HepG2 (cell line): ENCODE results near the gene FOSB. TPM values are rescaled to one million over a fixed set of nuclear protein-coding genes. Genes with fewer than 3 reads are reported as not detected.
A peak's percentile ranks its signal among the peaks of the same experiment; 100 is the strongest.

Experiments used
- CEBPG ChIP-seq: IDR thresholded peaks from 2 replicates; pipeline ENCODE4 v1.6.1; 2016
- FOXA3 ChIP-seq: IDR thresholded peaks from 2 replicates; pipeline ENCODE4 v1.6.1; 2016; ENCODE audit warnings: missing genetic modification reagents, missing compliant biosample characterization
- KLF15 ChIP-seq: sonication (generic); formaldehyde crosslinking; IDR thresholded peaks from 2 replicates; pipeline ENCODE4 v1.8.1; 2023; ENCODE audit warnings: borderline replicate concordance, mild to moderate bottlenecking, inconsistent platforms, missing genetic modification reagents, mixed read lengths
- PCBP1 ChIP-seq: fragments of 200-400 bp; formaldehyde crosslinking; IDR thresholded peaks from 2 replicates; pipeline ENCODE4 v1.6.1; 2017; ENCODE audit warnings: mild to moderate bottlenecking, low read depth, low read length, borderline replicate concordance
- SETDB1 ChIP-seq: sonication (generic); formaldehyde crosslinking; IDR thresholded peaks from 2 replicates; pipeline ENCODE4 v1.5.1; 2020; ENCODE audit warnings: missing genetic modification reagents, mild to moderate bottlenecking, borderline replicate concordance
- ZNF546 ChIP-seq: sonication (generic); formaldehyde crosslinking; conservative IDR thresholded peaks from 2 replicates; pipeline ENCODE4 v1.8.1; 2023; ENCODE audit warnings: mild to moderate bottlenecking, missing genetic modification reagents
- ZNF567 ChIP-seq: sonication (generic); formaldehyde crosslinking; IDR thresholded peaks from 2 replicates; pipeline ENCODE4 v1.8.1; 2023; ENCODE audit warnings: mild to moderate bottlenecking, missing genetic modification reagents, borderline replicate concordance
- polyA plus RNA-seq, 8 experiments: library from polyadenylated mRNA; depleted of rRNA in 3 of 8; stranded (reverse) in 7 of 8; unstranded in 1 of 8; fragments of >200 nt; fragmentation: Illumina TruSeq in 4 of 8; extraction: Trizol in 4 of 8; gene quantifications; 2 replicates each; pipeline versions ENCODE4 v1.2.1 to v1.2.3, GENCODE V29; 2011 to 2016; ENCODE audit warnings: low read depth in 4 of 8, missing spikeins in 1 of 8, mixed read lengths in 1 of 8; ENCODE audit not compliant: insufficient read depth in 1 of 8
- total RNA-seq, 5 experiments: library from RNA; depleted of rRNA; stranded (reverse); fragments of >200 nt; fragmentation: Illumina TruSeq; extraction: Trizol; gene quantifications; 2 replicates each; pipeline ENCODE4 v1.2.3, GENCODE V29; 2016; ENCODE audit warnings: low read depth in 1 of 5
- TF ChIP-seq, protein P1 (sequence below): IDR thresholded peaks from 2 replicates; pipeline ENCODE4 v1.6.1; 2018; ENCODE audit warnings: missing genetic modification reagents
- TF ChIP-seq, protein P2 (sequence below): sonication (generic); formaldehyde crosslinking; IDR thresholded peaks from 2 replicates; pipeline ENCODE4 v1.5.0; 2020; ENCODE audit warnings: mild to moderate bottlenecking, missing genetic modification reagents, borderline replicate concordance
- TF ChIP-seq, protein P3 (sequence below): sonication (generic); formaldehyde crosslinking; IDR thresholded peaks from 2 replicates; pipeline ENCODE4 v1.4.0; 2020; ENCODE audit warnings: missing genetic modification reagents, borderline replicate concordance
- TF ChIP-seq, protein P4 (sequence below): IDR thresholded peaks from 2 replicates; pipeline ENCODE4 v1.6.1; 2016; ENCODE audit warnings: missing compliant biosample characterization, missing genetic modification reagents, borderline replicate concordance

The FOSB gene
- total and polyA plus RNA-seq, 2 of the 13 experiments (the other 11 are each of a cell fraction or from before 2014, with no cell fraction given), result 2.8 to 6.0 TPM

DNA sequence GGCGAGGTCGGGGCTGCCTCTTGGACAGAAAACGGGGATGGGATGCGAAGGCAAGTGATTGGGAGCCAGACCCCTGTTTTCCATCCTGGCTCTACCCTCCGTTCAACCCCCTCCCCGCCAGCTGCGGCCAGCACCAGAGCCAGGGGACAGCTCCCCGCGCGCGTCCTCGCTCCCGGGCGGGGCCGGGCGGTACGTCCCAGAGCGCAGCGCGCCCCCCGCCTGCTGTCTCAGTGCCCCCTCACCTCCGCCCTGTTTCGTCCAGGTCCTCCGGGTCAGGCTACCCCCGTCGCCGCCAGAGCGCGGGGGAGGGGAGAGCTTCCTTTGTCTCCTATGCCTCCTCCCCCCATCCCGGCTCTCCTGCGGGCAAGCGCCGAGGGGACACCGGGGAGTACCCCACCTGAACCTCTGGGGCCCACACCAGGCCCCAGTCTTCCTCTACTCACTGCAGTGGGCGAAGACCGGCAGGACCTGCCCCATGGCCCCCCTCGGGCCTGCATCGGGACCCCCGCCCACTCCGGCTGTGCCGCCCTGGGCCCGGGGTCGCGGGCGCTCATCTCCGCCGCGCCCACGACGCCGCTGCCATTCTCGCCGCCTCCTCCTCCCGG lies 28.7 kb downstream of the FOSB start (continued):
- TF ChIP-seq, protein P1, sequence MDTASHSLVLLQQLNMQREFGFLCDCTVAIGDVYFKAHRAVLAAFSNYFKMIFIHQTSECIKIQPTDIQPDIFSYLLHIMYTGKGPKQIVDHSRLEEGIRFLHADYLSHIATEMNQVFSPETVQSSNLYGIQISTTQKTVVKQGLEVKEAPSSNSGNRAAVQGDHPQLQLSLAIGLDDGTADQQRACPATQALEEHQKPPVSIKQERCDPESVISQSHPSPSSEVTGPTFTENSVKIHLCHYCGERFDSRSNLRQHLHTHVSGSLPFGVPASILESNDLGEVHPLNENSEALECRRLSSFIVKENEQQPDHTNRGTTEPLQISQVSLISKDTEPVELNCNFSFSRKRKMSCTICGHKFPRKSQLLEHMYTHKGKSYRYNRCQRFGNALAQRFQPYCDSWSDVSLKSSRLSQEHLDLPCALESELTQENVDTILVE (CRISPR knock-in tag), result peak; percentile 83; the same call in 1 of the 2 replicates
- TF ChIP-seq CEBPG (CRISPR knock-in tag) (no peak), ZNF567 (CRISPR knock-in tag) (0 out of 2 replicates have a peak, but pooled peaks have one; percentile 40), ZNF546 (CRISPR knock-in tag) (peak; percentile 48; the same call in 1 of the 2 replicates), PCBP1 (0 out of 2 replicates have a peak, but pooled peaks have one; percentile 70), KLF15 (CRISPR knock-in tag) (no peak), SETDB1 (CRISPR knock-in tag) (no peak), FOXA3 (CRISPR knock-in tag) (peak; percentile 38; the same call in 1 of the 2 replicates)
- TF ChIP-seq, protein P2, sequence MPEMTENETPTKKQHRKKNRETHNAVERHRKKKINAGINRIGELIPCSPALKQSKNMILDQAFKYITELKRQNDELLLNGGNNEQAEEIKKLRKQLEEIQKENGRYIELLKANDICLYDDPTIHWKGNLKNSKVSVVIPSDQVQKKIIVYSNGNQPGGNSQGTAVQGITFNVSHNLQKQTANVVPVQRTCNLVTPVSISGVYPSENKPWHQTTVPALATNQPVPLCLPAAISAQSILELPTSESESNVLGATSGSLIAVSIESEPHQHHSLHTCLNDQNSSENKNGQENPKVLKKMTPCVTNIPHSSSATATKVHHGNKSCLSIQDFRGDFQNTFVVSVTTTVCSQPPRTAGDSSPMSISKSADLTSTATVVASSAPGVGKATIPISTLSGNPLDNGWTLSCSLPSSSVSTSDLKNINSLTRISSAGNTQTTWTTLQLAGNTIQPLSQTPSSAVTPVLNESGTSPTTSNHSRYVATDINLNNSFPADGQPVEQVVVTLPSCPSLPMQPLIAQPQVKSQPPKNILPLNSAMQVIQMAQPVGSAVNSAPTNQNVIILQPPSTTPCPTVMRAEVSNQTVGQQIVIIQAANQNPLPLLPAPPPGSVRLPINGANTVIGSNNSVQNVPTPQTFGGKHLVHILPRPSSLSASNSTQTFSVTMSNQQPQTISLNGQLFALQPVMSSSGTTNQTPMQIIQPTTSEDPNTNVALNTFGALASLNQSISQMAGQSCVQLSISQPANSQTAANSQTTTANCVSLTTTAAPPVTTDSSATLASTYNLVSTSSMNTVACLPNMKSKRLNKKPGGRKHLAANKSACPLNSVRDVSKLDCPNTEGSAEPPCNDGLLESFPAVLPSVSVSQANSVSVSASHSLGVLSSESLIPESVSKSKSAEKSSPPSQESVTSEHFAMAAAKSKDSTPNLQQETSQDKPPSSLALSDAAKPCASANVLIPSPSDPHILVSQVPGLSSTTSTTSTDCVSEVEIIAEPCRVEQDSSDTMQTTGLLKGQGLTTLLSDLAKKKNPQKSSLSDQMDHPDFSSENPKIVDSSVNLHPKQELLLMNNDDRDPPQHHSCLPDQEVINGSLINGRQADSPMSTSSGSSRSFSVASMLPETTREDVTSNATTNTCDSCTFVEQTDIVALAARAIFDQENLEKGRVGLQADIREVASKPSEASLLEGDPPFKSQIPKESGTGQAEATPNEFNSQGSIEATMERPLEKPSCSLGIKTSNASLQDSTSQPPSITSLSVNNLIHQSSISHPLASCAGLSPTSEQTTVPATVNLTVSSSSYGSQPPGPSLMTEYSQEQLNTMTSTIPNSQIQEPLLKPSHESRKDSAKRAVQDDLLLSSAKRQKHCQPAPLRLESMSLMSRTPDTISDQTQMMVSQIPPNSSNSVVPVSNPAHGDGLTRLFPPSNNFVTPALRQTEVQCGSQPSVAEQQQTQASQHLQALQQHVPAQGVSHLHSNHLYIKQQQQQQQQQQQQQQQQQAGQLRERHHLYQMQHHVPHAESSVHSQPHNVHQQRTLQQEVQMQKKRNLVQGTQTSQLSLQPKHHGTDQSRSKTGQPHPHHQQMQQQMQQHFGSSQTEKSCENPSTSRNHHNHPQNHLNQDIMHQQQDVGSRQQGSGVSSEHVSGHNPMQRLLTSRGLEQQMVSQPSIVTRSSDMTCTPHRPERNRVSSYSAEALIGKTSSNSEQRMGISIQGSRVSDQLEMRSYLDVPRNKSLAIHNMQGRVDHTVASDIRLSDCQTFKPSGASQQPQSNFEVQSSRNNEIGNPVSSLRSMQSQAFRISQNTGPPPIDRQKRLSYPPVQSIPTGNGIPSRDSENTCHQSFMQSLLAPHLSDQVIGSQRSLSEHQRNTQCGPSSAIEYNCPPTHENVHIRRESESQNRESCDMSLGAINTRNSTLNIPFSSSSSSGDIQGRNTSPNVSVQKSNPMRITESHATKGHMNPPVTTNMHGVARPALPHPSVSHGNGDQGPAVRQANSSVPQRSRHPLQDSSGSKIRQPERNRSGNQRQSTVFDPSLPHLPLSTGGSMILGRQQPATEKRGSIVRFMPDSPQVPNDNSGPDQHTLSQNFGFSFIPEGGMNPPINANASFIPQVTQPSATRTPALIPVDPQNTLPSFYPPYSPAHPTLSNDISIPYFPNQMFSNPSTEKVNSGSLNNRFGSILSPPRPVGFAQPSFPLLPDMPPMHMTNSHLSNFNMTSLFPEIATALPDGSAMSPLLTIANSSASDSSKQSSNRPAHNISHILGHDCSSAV (CRISPR knock-in tag), result 0 out of 2 replicates have a peak, but pooled peaks have one; percentile 40
- TF ChIP-seq, protein P3, sequence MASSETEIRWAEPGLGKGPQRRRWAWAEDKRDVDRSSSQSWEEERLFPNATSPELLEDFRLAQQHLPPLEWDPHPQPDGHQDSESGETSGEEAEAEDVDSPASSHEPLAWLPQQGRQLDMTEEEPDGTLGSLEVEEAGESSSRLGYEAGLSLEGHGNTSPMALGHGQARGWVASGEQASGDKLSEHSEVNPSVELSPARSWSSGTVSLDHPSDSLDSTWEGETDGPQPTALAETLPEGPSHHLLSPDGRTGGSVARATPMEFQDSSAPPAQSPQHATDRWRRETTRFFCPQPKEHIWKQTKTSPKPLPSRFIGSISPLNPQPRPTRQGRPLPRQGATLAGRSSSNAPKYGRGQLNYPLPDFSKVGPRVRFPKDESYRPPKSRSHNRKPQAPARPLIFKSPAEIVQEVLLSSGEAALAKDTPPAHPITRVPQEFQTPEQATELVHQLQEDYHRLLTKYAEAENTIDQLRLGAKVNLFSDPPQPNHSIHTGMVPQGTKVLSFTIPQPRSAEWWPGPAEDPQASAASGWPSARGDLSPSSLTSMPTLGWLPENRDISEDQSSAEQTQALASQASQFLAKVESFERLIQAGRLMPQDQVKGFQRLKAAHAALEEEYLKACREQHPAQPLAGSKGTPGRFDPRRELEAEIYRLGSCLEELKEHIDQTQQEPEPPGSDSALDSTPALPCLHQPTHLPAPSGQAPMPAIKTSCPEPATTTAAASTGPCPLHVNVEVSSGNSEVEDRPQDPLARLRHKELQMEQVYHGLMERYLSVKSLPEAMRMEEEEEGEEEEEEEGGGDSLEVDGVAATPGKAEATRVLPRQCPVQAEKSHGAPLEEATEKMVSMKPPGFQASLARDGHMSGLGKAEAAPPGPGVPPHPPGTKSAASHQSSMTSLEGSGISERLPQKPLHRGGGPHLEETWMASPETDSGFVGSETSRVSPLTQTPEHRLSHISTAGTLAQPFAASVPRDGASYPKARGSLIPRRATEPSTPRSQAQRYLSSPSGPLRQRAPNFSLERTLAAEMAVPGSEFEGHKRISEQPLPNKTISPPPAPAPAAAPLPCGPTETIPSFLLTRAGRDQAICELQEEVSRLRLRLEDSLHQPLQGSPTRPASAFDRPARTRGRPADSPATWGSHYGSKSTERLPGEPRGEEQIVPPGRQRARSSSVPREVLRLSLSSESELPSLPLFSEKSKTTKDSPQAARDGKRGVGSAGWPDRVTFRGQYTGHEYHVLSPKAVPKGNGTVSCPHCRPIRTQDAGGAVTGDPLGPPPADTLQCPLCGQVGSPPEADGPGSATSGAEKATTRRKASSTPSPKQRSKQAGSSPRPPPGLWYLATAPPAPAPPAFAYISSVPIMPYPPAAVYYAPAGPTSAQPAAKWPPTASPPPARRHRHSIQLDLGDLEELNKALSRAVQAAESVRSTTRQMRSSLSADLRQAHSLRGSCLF (CRISPR knock-in tag), result peak; percentile 54; the same call in 1 of the 2 replicates
- TF ChIP-seq, protein P4, sequence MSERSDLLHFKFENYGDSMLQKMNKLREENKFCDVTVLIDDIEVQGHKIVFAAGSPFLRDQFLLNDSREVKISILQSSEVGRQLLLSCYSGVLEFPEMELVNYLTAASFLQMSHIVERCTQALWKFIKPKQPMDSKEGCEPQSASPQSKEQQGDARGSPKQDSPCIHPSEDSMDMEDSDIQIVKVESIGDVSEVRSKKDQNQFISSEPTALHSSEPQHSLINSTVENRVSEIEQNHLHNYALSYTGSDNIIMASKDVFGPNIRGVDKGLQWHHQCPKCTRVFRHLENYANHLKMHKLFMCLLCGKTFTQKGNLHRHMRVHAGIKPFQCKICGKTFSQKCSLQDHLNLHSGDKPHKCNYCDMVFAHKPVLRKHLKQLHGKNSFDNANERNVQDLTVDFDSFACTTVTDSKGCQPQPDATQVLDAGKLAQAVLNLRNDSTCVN, result peak; percentile 77
